RWPE2 (cell line): ENCODE measurements around the gene CAPN8.

Source experiments
- ATAC-seq: fragments of 200-7000 bp; cut with Tn5 transposase; 3 replicates; pipeline ENCODE4 v1.9.1; 2021; ENCODE audit warnings: low read depth
- DNase-seq: peaks from one replicate; pipeline ENCODE4 v3.0.0-alpha.2; 2020; ENCODE audit warnings: low spot score
- H3K27ac ChIP-seq: fragments of 450-650 bp; 2 replicates; pipeline ENCODE4 v1.5.1; 2017; ENCODE audit warnings: mild to moderate bottlenecking; ENCODE audit not compliant: poor library complexity, severe bottlenecking
- H3K27me3 ChIP-seq: fragments of 250-450 bp; sonication (Bioruptor Pico); 2 replicates; pipeline ENCODE4 v1.5.1; 2021; ENCODE audit warnings: mild to moderate bottlenecking, moderate library complexity; ENCODE audit not compliant: insufficient read depth, poor library complexity, severe bottlenecking
- H3K36me3 ChIP-seq: fragments of 250-450 bp; sonication (Bioruptor Pico); 2 replicates; pipeline ENCODE4 v1.5.1; 2020; ENCODE audit warnings: low read depth, mild to moderate bottlenecking, moderate library complexity
- H3K4me1 ChIP-seq: fragments of 250-450 bp; sonication (Bioruptor Pico); 2 replicates; pipeline ENCODE4 v1.5.1; 2021; ENCODE audit warnings: mild to moderate bottlenecking, moderate library complexity; ENCODE audit not compliant: insufficient read depth, poor library complexity, severe bottlenecking
- H3K4me3 ChIP-seq: fragments of 250-450 bp; sonication (Bioruptor Pico); 2 replicates; pipeline ENCODE4 v1.5.1; 2021; ENCODE audit warnings: mild to moderate bottlenecking, moderate library complexity; ENCODE audit not compliant: severe bottlenecking
- H3K9me3 ChIP-seq: fragments of 250-450 bp; sonication (Bioruptor Pico); 2 replicates; pipeline ENCODE4 v1.5.1; 2021; ENCODE audit warnings: mild to moderate bottlenecking, moderate library complexity; ENCODE audit not compliant: severe bottlenecking
- CTCF ChIP-seq: fragments of 450-650 bp; IDR thresholded peaks from one replicate; pipeline ENCODE4 v1.5.1; 2017; ENCODE audit warnings: mild to moderate bottlenecking, moderate library complexity; ENCODE audit not compliant: poor library complexity, severe bottlenecking

CAPN8 gene

DNA sequence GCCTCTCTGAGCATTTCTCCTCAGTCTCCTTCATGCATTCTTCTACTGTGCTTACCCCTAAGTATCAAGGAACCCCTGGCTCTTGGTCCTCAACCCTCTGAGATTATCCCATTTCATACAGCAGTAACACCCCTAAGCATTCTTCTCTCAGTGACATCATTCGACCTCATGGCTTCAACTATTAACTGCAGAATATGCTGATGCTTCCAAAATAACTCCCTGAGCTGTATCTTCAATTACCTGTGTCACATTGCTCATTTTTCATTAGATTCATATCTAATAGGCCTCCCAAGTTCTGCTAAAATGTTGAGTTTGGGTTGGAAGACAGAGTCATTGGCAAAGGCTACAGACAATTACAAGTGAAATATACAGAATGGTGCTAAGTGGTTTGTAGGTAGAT, 7.5 kb downstream of the CAPN8 start:
- Histone ChIP-seq H3K27ac (no peak overlapping the region), H3K4me3 (no peak overlapping the region), H3K4me1 (peaks cover 7% of the 10 kb centered on the region), H3K36me3 (no peaks in the 10 kb centered on the region), H3K27me3 (no peaks in the 10 kb centered on the region), H3K9me3 (no peaks in the 10 kb centered on the region)
- ATAC-seq (no peak), DNase-seq (no peak)
- no peak for TF ChIP-seq CTCF

- H3K4me3 ChIP-seq: no peak overlapping the region
- H3K9me3 ChIP-seq: no peaks in the 10 kb centered on the region
- no peak for TF ChIP-seq CTCF
- ATAC-seq: 0 out of 3 replicates have a peak, but pooled peaks have one; percentile 22
- no peaks in the 10 kb centered on the region for H3K36me3 ChIP-seq
- H3K27me3 ChIP-seq: no peaks in the 10 kb centered on the region
- no peak for DNase-seq
- H3K4me1 ChIP-seq: peaks cover 7% of the 10 kb centered on the region
- no peak overlapping the region for H3K27ac ChIP-seq
These were observed 11.4 kb downstream of the CAPN8 start for GRCh38 chr1:223654083-223654482.

DNA sequence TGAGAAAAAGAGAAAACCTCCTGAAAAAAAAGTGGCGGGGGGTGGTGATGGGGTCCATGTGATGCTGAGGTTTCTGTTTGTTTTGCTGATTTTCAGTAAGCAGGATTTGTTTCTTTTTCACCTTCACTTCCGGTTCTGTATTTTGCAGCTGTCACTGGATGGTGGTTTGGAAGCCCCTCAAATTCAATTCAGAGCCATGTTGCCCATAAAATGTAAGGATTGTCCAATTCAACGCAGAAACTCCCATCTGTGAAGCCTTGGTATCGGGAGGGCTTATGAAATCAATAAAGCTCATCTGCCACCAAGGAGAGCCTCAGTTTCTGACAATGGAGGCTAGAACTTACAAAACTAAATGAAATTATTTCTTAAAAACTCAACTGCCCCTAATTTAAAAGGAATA, 12.1 kb downstream of the CAPN8 start:
- Histone ChIP-seq H3K27ac (no peak overlapping the region), H3K9me3 (no peaks in the 10 kb centered on the region), H3K4me1 (peaks cover 7% of the 10 kb centered on the region), H3K27me3 (no peaks in the 10 kb centered on the region), H3K36me3 (no peaks in the 10 kb centered on the region), H3K4me3 (no peak overlapping the region)
- no peak for TF ChIP-seq CTCF
- ATAC-seq (no peak), DNase-seq (no peak)

DNA sequence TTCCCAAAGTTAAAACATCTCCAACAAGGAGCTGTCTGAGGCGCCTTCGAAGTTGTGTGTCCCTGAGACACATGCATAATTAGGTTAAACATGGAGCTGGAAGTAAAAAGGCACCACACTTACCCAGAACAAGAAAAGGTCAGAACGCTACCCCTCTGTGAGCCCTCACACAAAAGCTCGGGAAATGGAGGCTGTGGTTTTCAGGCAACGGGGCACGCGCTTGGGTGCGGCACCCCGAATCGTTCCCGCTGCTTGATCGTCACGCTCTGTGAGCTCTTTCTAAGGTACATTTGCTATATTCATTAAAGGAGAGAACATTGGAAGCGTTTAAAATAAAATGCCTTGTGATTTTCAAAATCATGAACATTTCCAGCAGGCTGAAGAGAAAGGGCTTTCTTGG, 12.5 kb downstream of the CAPN8 start:
- no peak overlapping the region for H3K27ac ChIP-seq
- no peak overlapping the region for H3K4me3 ChIP-seq

More for the DNA sequence above, 12.5 kb downstream of the CAPN8 start:
- peaks cover 7% of the 10 kb centered on the region for H3K4me1 ChIP-seq
- DNase-seq (no peak), ATAC-seq (no peak)
- H3K27me3 ChIP-seq: no peaks in the 10 kb centered on the region
- no peaks in the 10 kb centered on the region for H3K9me3 ChIP-seq
- H3K36me3 ChIP-seq: no peaks in the 10 kb centered on the region
- TF ChIP-seq CTCF: no peak
